ENCODE data around the gene RAP1B. TPM values are rescaled to one million over a fixed set of nuclear protein-coding genes. Genes with fewer than 3 reads are reported as not detected.
"Not testable (repeated sequence)": the region's sequence is repeated elsewhere in the genome, so short reads cannot be mapped to it uniquely, and the experiment has no call there.

The RAP1B gene
- polyA plus RNA-seq, 4 donors = 106 to 271 (median 130) TPM

GRCh38 chr12:68630598-68630997 is 19.9 kb downstream of the RAP1B start:
- no peak overlapping the region for H3K27ac ChIP-seq (ENCODE audit: low read depth in 1 of 3, low read length in 2 of 3)
- no peaks in the 10 kb centered on the region for H3K27me3 ChIP-seq (ENCODE audit: control insufficient read depth in 3 of 3, insufficient read depth in 3 of 3, low read length in 3 of 3)
- 88 to 95% (median 93%) methylated on average over 7 of the region's 7 CpGs for WGBS, 3 donors
- peaks cover 0 to 23% (median 3%) of the 10 kb centered on the region in 3 donors for H3K36me3 ChIP-seq (ENCODE audit: control insufficient read depth in 3 of 3, insufficient read depth in 2 of 3, low read depth in 1 of 3, low read length in 3 of 3)
- H3K4me3 ChIP-seq (ENCODE audit: low read depth in 1 of 3, low read length in 3 of 3) = no peak overlapping the region
- FAIRE-seq (no peak), DNase-seq (no peak)
- peaks cover 0 to 9% (median 3%) of the 10 kb centered on the region in 3 donors for H3K4me1 ChIP-seq (ENCODE audit: control insufficient read depth in 3 of 3, insufficient read depth in 2 of 3, low read depth in 1 of 3, low read length in 2 of 3)
- peaks cover 0 to 11% of the 10 kb centered on the region in 2 donors for H3K9me3 ChIP-seq (ENCODE audit: control insufficient read depth in 2 of 2, insufficient read depth in 1 of 2, low read depth in 1 of 2, low read length in 1 of 2)

- 76 to 88% (median 83%) methylated on average over 3 of the region's 3 CpGs for WGBS, 3 donors
- no peak overlapping the region for H3K27ac ChIP-seq (ENCODE audit: low read depth in 1 of 3, low read length in 2 of 3)
- FAIRE-seq (no peak), DNase-seq (no peak)
- H3K4me1 ChIP-seq (ENCODE audit: control insufficient read depth in 3 of 3, insufficient read depth in 2 of 3, low read depth in 1 of 3, low read length in 2 of 3) = peaks cover 0 to 9% (median 3%) of the 10 kb centered on the region in 3 donors
- no peaks in the 10 kb centered on the region for H3K27me3 ChIP-seq (ENCODE audit: control insufficient read depth in 3 of 3, insufficient read depth in 3 of 3, low read length in 3 of 3)
- H3K9me3 ChIP-seq (ENCODE audit: control insufficient read depth in 2 of 2, insufficient read depth in 1 of 2, low read depth in 1 of 2, low read length in 1 of 2) = peaks cover 0 to 11% of the 10 kb centered on the region in 2 donors
- H3K4me3 ChIP-seq (ENCODE audit: low read depth in 1 of 3, low read length in 3 of 3) = no peak overlapping the region
- peaks cover 0 to 21% (median 3%) of the 10 kb centered on the region in 3 donors for H3K36me3 ChIP-seq (ENCODE audit: control insufficient read depth in 3 of 3, insufficient read depth in 2 of 3, low read depth in 1 of 3, low read length in 3 of 3)
These were observed 20.5 kb downstream of the RAP1B start for GRCh38 chr12:68631227-68631626.

GRCh38 chr12:68632486-68632885 is 21.8 kb downstream of the RAP1B start:
- no peak for FAIRE-seq
- H3K4me3 ChIP-seq (ENCODE audit: low read depth in 1 of 3, low read length in 3 of 3) = no peak overlapping the region
- H3K4me1 ChIP-seq (ENCODE audit: control insufficient read depth in 3 of 3, insufficient read depth in 2 of 3, low read depth in 1 of 3, low read length in 2 of 3) = peaks cover 0 to 9% (median 3%) of the 10 kb centered on the region in 3 donors

GRCh38 chr12:68633614-68634558 is 23.2 kb downstream of the RAP1B start:
- Histone ChIP-seq H3K4me3 (ENCODE audit: low read depth in 1 of 3, low read length in 3 of 3) (no peak overlapping the region), H3K4me1 (ENCODE audit: control insufficient read depth in 3 of 3, insufficient read depth in 2 of 3, low read depth in 1 of 3, low read length in 2 of 3) (peaks cover 0 to 9% (median 3%) of the 10 kb centered on the region in 3 donors), H3K27me3 (ENCODE audit: control insufficient read depth in 3 of 3, insufficient read depth in 3 of 3, low read length in 3 of 3) (no peaks in the 10 kb centered on the region), H3K27ac (ENCODE audit: low read depth in 1 of 3, low read length in 2 of 3) (no peak overlapping the region), H3K9me3 (ENCODE audit: control insufficient read depth in 2 of 2, insufficient read depth in 1 of 2, low read depth in 1 of 2, low read length in 1 of 2) (no peaks in the 10 kb centered on the region), H3K36me3 (ENCODE audit: control insufficient read depth in 3 of 3, insufficient read depth in 2 of 3, low read depth in 1 of 3, low read length in 3 of 3) (peaks cover 0 to 16% (median 0%) of the 10 kb centered on the region in 3 donors)
- no peak for DNase-seq
- no peak for FAIRE-seq
- WGBS, 3 donors = 82 to 90% (median 89%) methylated on average over 9 of the region's 9 CpGs

More at GRCh38 chr12:68632486-68632885, 21.8 kb downstream of the RAP1B start:
- Histone ChIP-seq H3K27ac (ENCODE audit: low read depth in 1 of 3, low read length in 2 of 3) (no peak overlapping the region), H3K27me3 (ENCODE audit: control insufficient read depth in 3 of 3, insufficient read depth in 3 of 3, low read length in 3 of 3) (no peaks in the 10 kb centered on the region), H3K9me3 (ENCODE audit: control insufficient read depth in 2 of 2, insufficient read depth in 1 of 2, low read depth in 1 of 2, low read length in 1 of 2) (peaks cover 0 to 7% of the 10 kb centered on the region in 2 donors), H3K36me3 (ENCODE audit: control insufficient read depth in 3 of 3, insufficient read depth in 2 of 3, low read depth in 1 of 3, low read length in 3 of 3) (peaks cover 0 to 18% (median 0%) of the 10 kb centered on the region in 3 donors)
- DNase-seq = no peak

- no peaks in the 10 kb centered on the region for H3K27me3 ChIP-seq (ENCODE audit: control insufficient read depth in 3 of 3, insufficient read depth in 3 of 3, low read length in 3 of 3)
- H3K9me3 ChIP-seq (ENCODE audit: control insufficient read depth in 2 of 2, insufficient read depth in 1 of 2, low read depth in 1 of 2, low read length in 1 of 2) = no peaks in the 10 kb centered on the region
- H3K27ac ChIP-seq (ENCODE audit: low read depth in 1 of 3, low read length in 2 of 3) = no peak overlapping the region
- FAIRE-seq (no peak), DNase-seq (no peak)
- H3K4me3 ChIP-seq (ENCODE audit: low read depth in 1 of 3, low read length in 3 of 3) = no peak overlapping the region
- peaks cover 0 to 15% (median 0%) of the 10 kb centered on the region in 3 donors for H3K36me3 ChIP-seq (ENCODE audit: control insufficient read depth in 3 of 3, insufficient read depth in 2 of 3, low read depth in 1 of 3, low read length in 3 of 3)
- peaks cover 0 to 5% (median 0%) of the 10 kb centered on the region in 3 donors for H3K4me1 ChIP-seq (ENCODE audit: control insufficient read depth in 3 of 3, insufficient read depth in 2 of 3, low read depth in 1 of 3, low read length in 2 of 3)
- 52 to 64% (median 63%) methylated on average over 2 of the region's 2 CpGs for WGBS, 3 donors
These were observed 25.6 kb downstream of the RAP1B start for GRCh38 chr12:68636268-68636667.

GRCh38 chr12:68637439-68637838 is 26.7 kb downstream of the RAP1B start:
- H3K4me3 ChIP-seq (ENCODE audit: low read depth in 1 of 3, low read length in 3 of 3); H3K4me1 ChIP-seq (ENCODE audit: control insufficient read depth in 3 of 3, insufficient read depth in 2 of 3, low read depth in 1 of 3, low read length in 2 of 3); FAIRE-seq; H3K27ac ChIP-seq (ENCODE audit: low read depth in 1 of 3, low read length in 2 of 3); H3K9me3 ChIP-seq (ENCODE audit: control insufficient read depth in 2 of 2, insufficient read depth in 1 of 2, low read depth in 1 of 2, low read length in 1 of 2); H3K27me3 ChIP-seq (ENCODE audit: control insufficient read depth in 3 of 3, insufficient read depth in 3 of 3, low read length in 3 of 3); DNase-seq: not testable (repeated sequence)
- H3K36me3 ChIP-seq (ENCODE audit: control insufficient read depth in 3 of 3, insufficient read depth in 2 of 3, low read depth in 1 of 3, low read length in 3 of 3) = peaks cover 0 to 11% (median 0%) of the 10 kb centered on the region in 3 donors
- 91 to 98% (median 96%) methylated on average over 3 of the region's 3 CpGs for WGBS, 3 donors

GRCh38 chr12:68638171-68638570 is 27.5 kb downstream of the RAP1B start:
- WGBS, 3 donors = 65 to 86% (median 72%) methylated on average over 3 of the region's 3 CpGs
- Histone ChIP-seq H3K9me3 (ENCODE audit: control insufficient read depth in 2 of 2, insufficient read depth in 1 of 2, low read depth in 1 of 2, low read length in 1 of 2) (no peaks in the 10 kb centered on the region), H3K4me3 (ENCODE audit: low read depth in 1 of 3, low read length in 3 of 3) (no peak overlapping the region), H3K27ac (ENCODE audit: low read depth in 1 of 3, low read length in 2 of 3) (no peak overlapping the region), H3K27me3 (ENCODE audit: control insufficient read depth in 3 of 3, insufficient read depth in 3 of 3, low read length in 3 of 3) (no peaks in the 10 kb centered on the region), H3K36me3 (ENCODE audit: control insufficient read depth in 3 of 3, insufficient read depth in 2 of 3, low read depth in 1 of 3, low read length in 3 of 3) (peaks cover 0 to 16% (median 0%) of the 10 kb centered on the region in 3 donors), H3K4me1 (ENCODE audit: control insufficient read depth in 3 of 3, insufficient read depth in 2 of 3, low read depth in 1 of 3, low read length in 2 of 3) (peaks cover 0 to 3% (median 0%) of the 10 kb centered on the region in 3 donors)
- no peak for FAIRE-seq
- DNase-seq = no peak

GRCh38 chr12:68638721-68639395 is 28.2 kb downstream of the RAP1B start:
- Histone ChIP-seq H3K27me3 (ENCODE audit: control insufficient read depth in 3 of 3, insufficient read depth in 3 of 3, low read length in 3 of 3) (no peaks in the 10 kb centered on the region), H3K27ac (ENCODE audit: low read depth in 1 of 3, low read length in 2 of 3) (no peak overlapping the region), H3K4me1 (ENCODE audit: control insufficient read depth in 3 of 3, insufficient read depth in 2 of 3, low read depth in 1 of 3, low read length in 2 of 3) (no peaks in the 10 kb centered on the region), H3K36me3 (ENCODE audit: control insufficient read depth in 3 of 3, insufficient read depth in 2 of 3, low read depth in 1 of 3, low read length in 3 of 3) (peaks cover 0 to 16% (median 0%) of the 10 kb centered on the region in 3 donors), H3K9me3 (ENCODE audit: control insufficient read depth in 2 of 2, insufficient read depth in 1 of 2, low read depth in 1 of 2, low read length in 1 of 2) (no peaks in the 10 kb centered on the region), H3K4me3 (ENCODE audit: low read depth in 1 of 3, low read length in 3 of 3) (no peak overlapping the region)
- no peak for FAIRE-seq
- no peak for DNase-seq
- WGBS, 3 donors = 79 to 90% (median 87%) methylated on average over 12 of the region's 12 CpGs

Measured in small intestine (tissue), 7 donors.